Left ventricle myocardium inferior (tissue), 1 donor: Measurements from ENCODE around the gene MMP15. TPM values are rescaled to one million over a fixed set of nuclear protein-coding genes. Genes with fewer than 3 reads are reported as not detected.
A peak's percentile ranks its signal among the peaks of the same experiment; 100 is the strongest.
"Not testable (repeated sequence)": the region's sequence is repeated elsewhere in the genome, so short reads cannot be mapped to it uniquely, and the experiment has no call there.

Source experiments
- DNase-seq: peaks from one replicate; pipeline ENCODE4 v3.0.0-alpha.2; 2020
- H3K27ac ChIP-seq: fragments of 200-600 bp; replicated peaks from 2 replicates; pipeline ENCODE4 v1.8.0; 2021
- H3K27me3 ChIP-seq: fragments of 200-600 bp; 2 replicates; pipeline ENCODE4 v1.8.0; 2021; ENCODE audit warnings: low read depth
- H3K36me3 ChIP-seq: fragments of 200-600 bp; 2 replicates; pipeline ENCODE4 v1.8.0; 2021
- H3K4me1 ChIP-seq: fragments of 200-600 bp; 2 replicates; pipeline ENCODE4 v1.8.0; 2021
- H3K4me3 ChIP-seq: fragments of 200-600 bp; 2 replicates; pipeline ENCODE4 v1.8.0; 2021; ENCODE audit warnings: mild to moderate bottlenecking, moderate library complexity
- H3K9me3 ChIP-seq: fragments of 200-600 bp; replicated peaks from 2 replicates; pipeline ENCODE4 v1.8.0; 2021
- intact Hi-C: fragments of 100-400 bp; cut with micrococcal nuclease; formaldehyde crosslinking; loops from one replicate; pipeline ENCODE4 v1.11.0; 2022
- long read RNA-seq: library from polyadenylated mRNA; unstranded; transcript quantifications from one replicate; pipeline ENCODE4 v2.0.0, GENCODE V29; 2021
- total RNA-seq: library from RNA; stranded (reverse); fragmentation: NEBNext Ultra II Directional; extraction: Animal tissue kit (Norgen Biotek cat#: 25700); gene quantifications from one replicate; pipeline ENCODE4 v1.2.1, GENCODE V29; 2021
- TF ChIP-seq, protein P1 (sequence below): fragments of 200-600 bp; IDR thresholded peaks from 2 replicates; pipeline ENCODE4 v1.8.0; 2021; ENCODE audit warnings: antibody characterized with exemption, mild to moderate bottlenecking, borderline replicate concordance
- donor health status: DM: no; HTN: yes; CAD: no; lungs with severe emphysema.

Gene MMP15
- total RNA-seq = 64.1 TPM
- long read RNA-seq, full-length matches to known transcripts = 86 of 123 reads
- long read RNA-seq, partial matches to known transcripts = 37 of 123 reads
- long read RNA-seq, other reads (novel, unspliced or antisense) = 0 of 123 reads

DNA sequence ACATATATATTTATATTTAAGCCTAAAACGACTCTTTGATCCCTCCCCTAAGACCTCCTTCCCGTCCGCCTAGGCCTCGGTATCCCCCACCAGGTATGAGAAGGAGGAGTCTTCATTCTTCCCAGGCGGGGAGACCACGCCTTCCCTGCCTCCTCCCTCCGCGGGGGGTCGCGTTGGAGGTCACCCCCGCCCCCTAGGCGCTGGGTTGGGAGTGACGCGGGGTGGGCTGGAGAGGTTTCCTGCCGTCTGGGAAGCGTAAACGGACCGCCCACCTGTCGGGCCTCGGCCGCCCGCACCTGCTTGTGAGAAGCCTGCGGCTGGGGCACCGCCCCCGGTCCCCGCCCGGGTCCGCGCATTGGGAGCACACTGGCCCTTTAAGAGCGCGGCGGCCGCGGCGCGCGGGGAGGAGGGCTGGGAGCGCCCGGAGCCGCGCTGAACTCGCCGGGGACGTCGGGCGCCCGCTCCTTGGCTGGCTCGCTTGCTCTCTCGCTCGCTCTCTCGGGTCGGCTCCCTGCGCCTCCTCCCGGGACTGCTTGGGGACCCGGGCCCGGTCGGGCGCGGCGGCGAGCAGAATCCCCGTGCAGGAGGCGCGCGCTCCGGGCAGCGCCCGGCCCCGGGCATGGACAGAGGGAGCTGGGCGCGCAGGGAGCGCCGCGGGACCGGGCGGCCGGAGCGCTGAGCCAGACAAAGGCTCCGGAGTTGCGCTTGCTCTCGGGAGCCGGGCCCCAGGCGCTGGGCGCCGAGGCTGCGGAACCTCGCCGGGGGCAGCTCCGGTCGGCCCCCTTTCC lies at the start of gene MMP15:
Gene MMP15, plus strand, starts transcription at position 404 of the 788 bp plus-strand sequence. CDS start 597 bp downstream, outside the sequence.
- intact Hi-C loops = no loop called here
- DNase-seq = peak; percentile 79
- TF ChIP-seq, protein P1, sequence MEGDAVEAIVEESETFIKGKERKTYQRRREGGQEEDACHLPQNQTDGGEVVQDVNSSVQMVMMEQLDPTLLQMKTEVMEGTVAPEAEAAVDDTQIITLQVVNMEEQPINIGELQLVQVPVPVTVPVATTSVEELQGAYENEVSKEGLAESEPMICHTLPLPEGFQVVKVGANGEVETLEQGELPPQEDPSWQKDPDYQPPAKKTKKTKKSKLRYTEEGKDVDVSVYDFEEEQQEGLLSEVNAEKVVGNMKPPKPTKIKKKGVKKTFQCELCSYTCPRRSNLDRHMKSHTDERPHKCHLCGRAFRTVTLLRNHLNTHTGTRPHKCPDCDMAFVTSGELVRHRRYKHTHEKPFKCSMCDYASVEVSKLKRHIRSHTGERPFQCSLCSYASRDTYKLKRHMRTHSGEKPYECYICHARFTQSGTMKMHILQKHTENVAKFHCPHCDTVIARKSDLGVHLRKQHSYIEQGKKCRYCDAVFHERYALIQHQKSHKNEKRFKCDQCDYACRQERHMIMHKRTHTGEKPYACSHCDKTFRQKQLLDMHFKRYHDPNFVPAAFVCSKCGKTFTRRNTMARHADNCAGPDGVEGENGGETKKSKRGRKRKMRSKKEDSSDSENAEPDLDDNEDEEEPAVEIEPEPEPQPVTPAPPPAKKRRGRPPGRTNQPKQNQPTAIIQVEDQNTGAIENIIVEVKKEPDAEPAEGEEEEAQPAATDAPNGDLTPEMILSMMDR = no peak
- no peaks in the 10 kb centered on the region for H3K36me3 ChIP-seq
- H3K4me3 ChIP-seq = peak within 1 kb of the TSS; percentile 84
- no peaks in the 10 kb centered on the region for H3K27me3 ChIP-seq
- peaks cover 100% of the 10 kb centered on the region for H3K4me1 ChIP-seq
- peak within 1 kb of the TSS; percentile 96 for H3K27ac ChIP-seq
- no peaks in the 10 kb centered on the region for H3K9me3 ChIP-seq

DNA sequence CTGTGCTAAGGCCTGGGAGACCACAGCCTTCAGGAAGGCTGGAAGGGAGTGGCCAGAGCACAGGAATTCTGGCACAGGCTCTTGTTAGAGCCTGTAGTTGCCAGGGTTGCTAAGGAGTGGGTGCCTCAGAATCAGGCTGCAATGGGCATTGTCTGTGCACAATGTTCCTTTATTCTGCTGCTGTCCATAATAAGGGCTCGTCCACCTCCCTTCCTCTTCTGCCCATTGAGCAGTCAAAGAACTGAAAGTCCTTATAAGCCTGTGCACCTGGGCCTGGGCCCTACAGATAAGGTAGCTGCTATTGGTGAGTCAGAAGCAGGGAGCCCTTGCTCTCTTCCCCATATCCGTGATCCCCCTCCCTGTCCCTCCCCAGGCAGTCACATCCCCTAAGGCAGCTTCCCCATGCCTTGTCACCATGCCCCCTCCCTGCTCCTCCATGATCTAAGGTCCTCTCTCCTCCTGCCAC lies 49.2 kb upstream of the MMP15 start:
- DNase-seq = no peak
- peak overlapping the region; percentile 67 for H3K27ac ChIP-seq
- intact Hi-C loops = no loop called here

DNA sequence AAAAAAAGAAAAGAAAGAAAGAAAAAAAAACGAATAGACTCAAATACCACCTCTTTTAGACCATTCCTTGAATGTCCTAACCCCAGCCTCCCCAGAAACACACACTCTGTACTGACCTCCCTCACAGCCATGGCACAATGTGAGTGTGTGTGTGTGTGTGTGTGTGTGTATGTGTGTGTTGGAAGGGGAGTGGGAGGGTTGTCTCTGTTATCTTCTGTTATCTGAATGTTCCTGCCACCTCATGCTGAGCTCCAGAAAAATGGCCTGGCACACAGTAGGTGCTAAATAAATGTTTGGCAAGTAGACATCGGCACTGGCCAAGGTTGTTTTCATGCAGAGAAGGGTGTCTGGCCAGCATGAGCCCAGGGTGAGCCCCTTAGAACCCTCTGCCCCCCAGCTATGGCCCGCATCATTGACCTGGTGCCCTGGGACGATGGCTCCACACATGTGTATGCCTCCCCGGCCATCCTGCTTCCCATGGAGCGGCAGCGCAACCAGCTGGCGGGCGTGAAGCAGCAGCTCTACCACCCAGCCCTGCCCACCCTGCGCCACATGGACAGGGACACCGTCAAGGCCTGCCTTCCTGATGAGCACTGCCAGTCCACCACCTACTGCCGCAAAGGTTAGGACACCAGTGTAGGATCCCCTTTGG lies 48.0 kb upstream of the MMP15 start:
- intact Hi-C loops = no loop called here
- TF ChIP-seq, protein P1 = no peak

More for the DNA sequence above, 49.2 kb upstream of the MMP15 start:
- Histone ChIP-seq H3K9me3 (no peaks in the 10 kb centered on the region), H3K27me3 (no peaks in the 10 kb centered on the region), H3K4me1 (peaks cover 10% of the 10 kb centered on the region), H3K4me3 (no peak overlapping the region), H3K36me3 (no peaks in the 10 kb centered on the region)
- TF ChIP-seq, protein P1 = no peak

DNA sequence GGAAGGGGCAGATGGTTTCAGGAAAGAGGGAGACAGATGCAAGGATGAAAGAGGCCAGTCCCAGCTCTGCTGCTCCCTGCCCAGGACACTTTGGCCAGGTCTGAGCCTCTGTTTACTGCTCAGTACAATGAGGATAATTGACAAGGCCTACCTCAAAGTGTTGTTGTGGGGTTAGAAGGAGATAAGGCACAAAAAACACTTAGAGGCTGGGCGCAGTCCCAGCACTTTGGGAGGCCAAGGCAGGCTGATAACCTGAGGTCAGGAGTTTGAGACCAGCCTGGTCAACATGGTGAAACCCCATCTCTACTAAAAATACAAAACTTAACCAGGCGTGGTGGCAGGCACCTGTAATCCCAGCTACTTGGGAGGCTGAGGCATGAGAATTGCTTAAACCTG lies 47.5 kb upstream of the MMP15 start:
- H3K4me3 ChIP-seq, H3K36me3 ChIP-seq, H3K9me3 ChIP-seq, H3K27me3 ChIP-seq, DNase-seq, intact Hi-C loops, H3K27ac ChIP-seq, H3K4me1 ChIP-seq: not testable (repeated sequence)

More for the DNA sequence above, 48.0 kb upstream of the MMP15 start:
- Histone ChIP-seq H3K4me3 (no peak overlapping the region), H3K27me3 (no peaks in the 10 kb centered on the region), H3K27ac (no peak overlapping the region), H3K9me3 (no peaks in the 10 kb centered on the region), H3K4me1 (peaks cover 10% of the 10 kb centered on the region), H3K36me3 (no peaks in the 10 kb centered on the region)
- DNase-seq = no peak

DNA sequence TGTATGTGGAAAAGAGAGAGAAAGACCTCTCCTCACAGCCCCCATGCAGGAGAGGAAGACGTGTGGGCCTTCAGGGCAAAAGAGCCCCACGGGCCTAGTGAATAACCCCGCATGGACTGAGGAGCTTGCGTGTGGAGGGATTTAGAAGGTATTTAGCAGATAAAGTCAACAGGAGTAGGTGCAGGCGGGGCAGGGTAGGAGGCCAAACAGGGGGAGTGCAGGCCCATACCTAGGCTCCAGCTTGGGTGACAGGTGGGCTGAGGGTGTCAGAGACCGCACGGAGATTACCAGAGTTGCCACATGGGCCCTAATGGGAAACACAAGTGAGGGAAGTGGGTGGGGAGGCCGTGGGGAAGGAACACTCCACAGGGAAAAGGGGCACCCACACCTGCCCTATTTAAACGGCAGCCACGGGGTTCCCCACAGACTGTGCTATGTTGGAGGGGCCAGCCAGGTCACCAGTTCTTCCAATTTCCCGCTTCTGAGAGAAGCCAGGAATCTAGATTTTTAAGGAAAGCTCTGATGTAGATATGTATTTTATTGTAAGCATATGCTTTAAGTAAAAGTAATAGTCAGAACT lies 46.5 kb upstream of the MMP15 start:
- Histone ChIP-seq H3K27me3 (no peaks in the 10 kb centered on the region), H3K4me1 (peaks cover 11% of the 10 kb centered on the region), H3K4me3 (no peak overlapping the region), H3K36me3 (no peaks in the 10 kb centered on the region), H3K9me3 (no peaks in the 10 kb centered on the region), H3K27ac (no peak overlapping the region)
- TF ChIP-seq, protein P1 = no peak
- intact Hi-C loops = no loop called here
- no peak for DNase-seq
